ENCODE results near the gene FAM90A1.
"Not testable (repeated sequence)": the region's sequence is repeated elsewhere in the genome, so short reads cannot be mapped to it uniquely, and the experiment has no call there.

- not testable (repeated sequence) for TF ChIP-seq CTCF (conservative IDR thresholded peaks at IDR 0.05 in 1 of 2, IDR thresholded peaks at IDR 0.05 in 1 of 2; ENCODE audit: extremely low read depth in 1 of 2, insufficient read depth in 1 of 2, low read depth in 1 of 2, low read length in 2 of 2); EZH2 (IDR thresholded peaks at IDR 0.05; ENCODE audit: borderline replicate concordance, low read length)
Observed at GRCh38 chr12:8226992-8227731, at the start of gene FAM90A1.
